GM18870 (cell line): ENCODE results near the gene SHC4.

Experiments used
- ATAC-seq: cut with Tn5 transposase; IDR thresholded peaks from one replicate; pipeline ENCODE4 v1.9.1; 2021; ENCODE audit warnings: moderate library complexity; ENCODE audit not compliant: unreplicated experiment

Gene SHC4

GRCh38 chr15:48889925-48890324 is 73.8 kb downstream of the SHC4 start:
- ATAC-seq: no peak

DNA sequence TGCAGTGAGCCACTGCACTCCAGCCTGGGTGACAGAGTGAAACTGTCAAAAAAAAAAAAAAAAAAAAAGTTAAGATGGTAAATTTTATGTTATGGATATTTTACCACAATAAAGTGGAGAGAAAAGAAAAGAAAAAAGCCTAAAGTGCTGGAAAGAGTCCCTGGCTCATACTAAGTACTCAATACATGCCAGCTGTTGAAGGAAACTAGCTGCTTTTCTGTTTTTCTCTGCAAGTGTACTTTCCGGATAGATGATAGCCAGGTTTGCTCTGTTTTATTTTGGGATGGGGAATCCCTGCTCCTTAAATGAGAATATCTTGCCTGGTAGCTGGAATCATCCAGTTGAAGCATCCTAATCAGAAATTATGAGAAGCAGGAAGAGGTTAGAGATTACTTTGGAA is 74.9 kb downstream of the SHC4 start:
- ATAC-seq: no peak

DNA sequence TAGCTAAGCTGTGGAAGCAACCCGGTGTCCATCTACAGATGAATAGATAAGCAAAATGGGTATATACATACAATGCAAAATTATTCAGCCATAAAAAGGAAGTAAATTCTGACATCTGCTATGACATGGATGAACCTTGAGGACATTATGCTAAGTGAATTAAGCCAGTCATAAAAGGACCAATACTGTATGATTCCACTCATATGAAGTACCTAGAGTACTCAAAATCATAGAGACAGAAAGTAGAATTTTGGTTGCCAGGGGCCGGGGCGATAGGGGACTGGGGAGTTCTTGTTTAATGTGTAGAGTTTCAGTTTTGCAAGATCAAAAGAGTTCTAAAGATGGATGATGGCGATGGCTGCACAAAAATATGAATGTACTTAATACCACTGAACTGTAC is 75.5 kb downstream of the SHC4 start:
- no peak for ATAC-seq

DNA sequence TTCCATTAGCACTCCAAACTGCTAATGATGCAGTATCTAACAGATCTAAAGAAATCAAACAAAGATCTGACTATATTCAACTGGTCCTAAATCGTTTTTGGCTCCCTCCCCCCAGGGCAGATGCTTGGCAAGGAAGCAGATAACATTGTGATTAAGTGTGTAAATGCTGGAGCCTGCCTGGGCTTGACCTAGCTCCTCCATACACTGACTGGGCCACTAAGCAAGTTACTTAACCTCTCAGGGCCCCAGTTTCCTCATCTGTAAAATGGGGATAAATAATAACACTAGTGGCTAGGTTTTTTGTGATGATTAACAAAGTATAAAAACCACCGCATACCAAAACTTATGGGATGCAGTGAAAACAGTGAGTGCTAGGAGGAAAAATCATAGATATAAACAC is 76.6 kb downstream of the SHC4 start:
- ATAC-seq: no peak

DNA sequence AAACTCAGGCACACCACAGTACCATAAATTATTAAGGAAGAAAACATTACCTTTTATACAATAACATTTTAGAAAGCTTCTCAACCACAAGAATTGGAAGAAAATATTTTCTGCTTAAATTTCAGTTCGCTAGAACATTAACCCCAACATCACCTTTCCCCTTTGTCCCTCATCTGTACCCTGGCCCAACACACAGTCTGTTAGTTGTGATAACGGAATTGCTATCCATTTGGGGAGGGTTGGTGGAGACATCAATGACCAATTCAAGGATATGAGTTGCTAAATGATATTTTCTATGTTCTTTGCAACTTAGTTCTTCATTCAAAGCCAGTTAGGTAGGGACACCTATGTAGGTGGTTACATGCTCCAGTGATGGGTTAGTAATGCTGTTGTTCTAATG is 80.0 kb downstream of the SHC4 start:
- no peak for ATAC-seq

GRCh38 chr15:48880070-48880634 is 83.6 kb downstream of the SHC4 start:
- ATAC-seq: no peak

DNA sequence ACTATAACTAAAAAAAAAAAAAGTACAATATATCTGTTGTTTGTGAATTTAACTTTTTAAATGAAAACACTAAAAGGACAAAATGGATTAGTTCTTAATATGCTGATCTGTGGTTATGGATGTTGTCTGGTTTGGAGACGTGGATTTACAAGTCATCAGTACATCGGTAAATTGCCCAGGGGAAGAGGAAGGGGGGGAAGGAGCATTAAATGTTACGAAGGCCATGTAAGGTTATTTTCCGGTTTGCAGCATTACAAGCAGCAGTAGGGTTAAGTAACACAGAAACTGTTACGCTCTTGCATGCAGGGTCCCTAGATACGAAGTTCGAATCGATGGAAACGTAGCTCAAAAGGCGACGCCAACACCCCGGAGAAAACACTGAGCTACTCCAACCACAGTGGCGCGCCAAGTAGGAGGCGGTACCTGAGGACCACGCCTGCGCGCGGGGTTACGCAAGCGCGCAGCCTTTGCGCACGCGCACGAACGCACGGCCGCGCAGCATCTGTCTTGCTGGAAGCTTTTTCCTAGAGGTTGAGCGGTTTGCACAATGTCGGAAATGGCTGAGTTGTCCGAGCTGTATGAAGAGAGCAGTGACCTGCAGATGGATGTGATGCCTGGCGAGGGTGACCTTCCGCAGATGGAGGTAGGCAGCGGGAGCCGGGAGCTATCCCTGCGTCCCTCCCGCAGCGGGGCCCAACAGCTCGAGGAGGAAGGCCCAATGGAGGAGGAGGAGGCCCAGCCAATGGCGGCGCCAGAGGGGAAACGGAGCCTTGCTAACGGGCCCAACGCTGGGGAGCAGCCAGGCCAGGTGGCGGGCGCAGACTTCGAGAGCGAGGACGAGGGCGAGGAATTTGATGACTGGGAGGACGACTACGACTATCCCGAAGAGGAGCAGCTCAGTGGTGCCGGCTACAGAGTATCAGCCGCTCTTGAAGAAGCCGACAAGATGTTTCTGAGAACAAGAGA is 85.8 kb downstream of the SHC4 start, which contains the start of gene EID1:
Gene EID1 (plus strand): TSS at position 505 of the 966 bp plus-strand sequence. CDS start 43 bp downstream, at position 548.
- peak; percentile 88 for ATAC-seq

- ATAC-seq: no peak
Measured at GRCh38 chr15:48876057-48876456, 87.7 kb downstream of the SHC4 start.

- no peak for ATAC-seq
Measured at GRCh38 chr15:48875241-48875960, 88.3 kb downstream of the SHC4 start.

- ATAC-seq: no peak
Measured at GRCh38 chr15:48872632-48873031, 91.1 kb downstream of the SHC4 start.

- ATAC-seq: no peak
Measured at GRCh38 chr15:48871542-48871941, 92.2 kb downstream of the SHC4 start.

DNA sequence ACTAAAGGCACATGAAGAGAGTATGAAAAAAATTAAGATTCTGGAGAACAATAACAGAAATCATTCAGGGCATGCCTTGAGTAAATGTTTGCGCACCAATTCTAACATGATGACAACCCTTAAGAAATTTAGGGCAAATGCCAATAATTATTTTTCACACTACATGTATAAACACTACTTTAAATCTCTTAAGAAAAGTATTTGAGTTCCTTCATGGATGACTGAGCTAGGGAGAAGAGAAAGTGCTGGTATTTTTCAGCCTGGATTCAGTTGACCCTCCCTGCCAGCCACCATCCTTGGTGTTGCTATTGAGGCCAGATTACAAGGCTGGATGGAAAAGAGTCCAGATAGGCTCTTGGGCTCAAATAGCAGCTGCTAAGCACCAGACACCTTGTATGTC is 93.8 kb downstream of the SHC4 start:
- no peak for ATAC-seq

GRCh38 chr15:48868536-48868935 is 95.2 kb downstream of the SHC4 start:
- ATAC-seq: no peak

DNA sequence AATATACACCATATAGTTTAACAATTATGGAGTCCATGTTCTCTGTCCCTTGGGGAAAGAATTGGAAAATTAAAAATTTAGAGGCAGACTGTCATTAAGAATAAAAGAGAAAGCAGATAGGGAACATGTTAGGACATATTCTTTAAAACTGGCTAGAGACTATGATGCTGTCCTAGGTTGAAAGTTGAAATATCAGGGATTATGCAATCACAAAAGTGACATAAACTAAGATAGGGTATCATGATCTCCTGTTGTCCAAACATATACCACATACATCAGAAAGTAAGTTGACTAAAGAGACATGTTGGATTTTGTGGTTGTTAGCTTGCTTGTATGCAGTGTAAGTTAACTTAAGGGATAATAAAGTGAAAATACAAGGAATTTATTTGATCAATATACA is 95.7 kb downstream of the SHC4 start:
- no peak for ATAC-seq

DNA sequence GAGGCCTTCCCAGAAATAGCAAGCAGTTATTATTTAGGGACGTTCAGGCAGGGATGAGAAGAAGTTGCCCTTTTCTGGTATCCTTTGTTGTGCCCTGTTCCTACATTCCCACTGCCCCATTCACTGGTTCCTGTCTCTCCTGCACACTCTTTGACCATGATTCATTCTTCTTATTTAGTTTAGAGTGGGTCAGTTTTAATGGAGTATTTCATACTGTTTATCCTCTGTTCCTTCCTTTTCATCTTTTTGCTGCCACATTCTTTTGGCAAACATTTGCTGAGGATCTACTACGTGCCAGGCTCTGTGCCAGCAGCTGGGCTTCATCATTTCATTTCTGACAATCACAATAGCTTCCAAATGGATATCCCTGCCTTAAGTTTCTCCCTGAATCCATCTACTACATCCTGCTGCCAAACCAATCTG is 97.6 kb downstream of the SHC4 start:
- ATAC-seq: no peak

DNA sequence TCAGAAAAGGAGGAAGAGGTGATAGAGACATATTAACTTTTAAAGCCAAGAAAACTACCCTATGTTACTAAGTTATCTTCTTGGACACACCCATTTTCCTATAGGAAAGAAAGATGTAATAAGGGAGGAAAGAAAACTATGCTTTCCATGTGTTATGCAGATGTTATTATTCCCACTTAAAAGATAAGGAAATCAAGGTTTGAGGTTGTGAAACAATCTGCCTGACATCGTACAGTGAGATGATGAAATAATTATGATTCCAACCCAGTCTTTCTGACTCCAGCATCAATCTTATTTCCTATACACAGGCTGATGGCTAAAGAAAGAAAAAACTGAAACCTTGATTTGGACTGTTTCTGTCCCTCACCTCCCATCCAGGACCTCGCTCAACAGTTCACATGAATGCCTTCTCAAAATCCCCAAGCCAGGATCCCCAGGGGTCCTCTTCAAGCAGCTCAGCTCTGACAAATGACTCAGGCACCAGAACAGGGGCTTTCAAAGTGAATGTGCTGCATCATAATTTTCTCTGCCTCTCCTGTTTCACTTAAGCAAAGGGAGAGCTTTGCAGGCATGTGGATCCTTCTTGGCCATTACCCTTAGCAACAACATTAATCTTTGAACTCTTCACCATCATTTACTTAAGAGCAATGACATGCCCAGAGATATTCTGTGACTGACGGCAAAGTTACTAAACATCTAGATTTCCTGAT is 98.2 kb downstream of the SHC4 start:
- no peak for ATAC-seq

DNA sequence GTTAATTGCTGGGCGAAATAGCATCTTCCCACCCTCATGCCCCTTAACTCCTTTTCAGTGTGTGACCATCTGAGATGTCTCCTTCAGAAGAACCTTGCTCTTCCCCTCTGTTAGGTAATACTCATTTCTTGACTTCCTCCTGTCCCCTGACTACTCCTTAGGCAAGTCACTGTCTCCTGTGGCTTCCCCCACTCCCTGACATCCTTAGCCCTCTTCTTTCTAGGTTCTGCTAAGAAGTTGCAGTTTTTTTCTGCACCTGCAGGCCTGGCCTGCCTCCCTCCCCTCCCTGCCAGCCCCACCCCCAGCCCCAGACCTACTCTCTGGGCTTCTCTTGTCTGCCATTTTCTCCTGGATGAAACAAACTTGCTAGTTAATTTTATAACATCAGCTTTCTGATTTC is 101.0 kb downstream of the SHC4 start:
- peak; percentile 48 for ATAC-seq

DNA sequence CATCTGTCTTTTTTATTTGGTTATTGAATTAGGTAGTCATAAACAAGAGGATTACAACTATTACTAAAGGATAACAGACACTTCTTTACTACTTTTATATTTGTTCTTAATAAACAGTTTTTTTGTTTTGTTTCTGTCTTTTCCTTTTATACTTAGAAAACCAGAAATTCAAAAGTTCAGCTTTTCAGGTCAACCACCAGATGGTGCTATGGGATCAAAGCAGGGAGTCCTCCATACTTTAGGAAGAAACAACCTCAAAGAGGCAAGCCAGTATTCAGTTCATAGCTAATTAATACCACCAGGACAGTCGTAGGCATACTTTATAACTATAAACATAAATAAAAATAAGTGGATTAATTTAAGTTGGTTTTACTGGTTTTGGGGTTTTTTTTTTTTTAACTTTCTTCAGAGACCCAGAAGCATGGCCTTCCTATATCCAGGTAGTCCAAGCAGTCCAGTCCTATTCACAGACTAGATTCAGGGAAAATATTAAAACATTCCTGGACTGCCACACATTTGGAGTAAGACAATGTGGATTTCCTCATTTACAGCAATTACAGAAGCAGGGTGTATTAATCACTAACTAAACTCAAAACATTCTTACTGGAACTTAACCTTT is 101.8 kb downstream of the SHC4 start:
- peak; percentile 69 for ATAC-seq

DNA sequence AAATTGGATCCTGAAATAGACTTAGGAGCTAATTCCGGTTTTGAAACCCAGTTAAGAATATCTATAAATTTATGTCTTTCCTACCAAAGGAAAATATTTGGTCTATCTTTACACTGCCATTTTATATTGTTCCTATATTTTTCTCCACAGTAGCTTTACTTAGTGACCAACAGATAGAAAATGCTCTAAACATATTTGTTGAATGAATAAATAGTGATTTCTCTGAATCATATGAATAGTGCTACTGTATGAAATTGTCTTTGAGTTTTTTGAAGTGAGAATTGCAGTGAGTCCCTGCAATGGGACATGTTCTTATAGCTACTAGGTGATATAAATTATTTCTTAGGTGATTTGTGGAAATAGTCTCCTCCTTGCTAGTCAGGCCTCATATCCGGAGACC is 104.3 kb downstream of the SHC4 start:
- ATAC-seq: no peak

DNA sequence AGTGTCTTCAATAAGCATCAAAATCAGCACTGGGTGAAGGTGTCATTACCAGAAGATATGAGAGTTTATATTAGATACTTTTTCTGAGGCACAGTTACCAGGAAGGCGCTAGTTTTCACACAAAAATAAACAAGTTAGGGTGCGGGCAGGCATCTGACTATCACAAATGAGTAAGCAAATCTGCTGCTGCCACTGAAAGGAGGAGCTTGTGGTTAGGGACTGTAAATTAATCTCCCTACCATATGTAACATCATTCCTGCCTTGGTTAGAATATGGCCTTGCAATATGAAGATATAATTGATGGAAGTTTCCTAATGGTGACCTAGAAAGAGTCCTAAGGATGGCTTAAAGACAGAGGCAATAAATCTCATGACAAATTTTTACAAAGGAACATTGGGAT is 105.3 kb downstream of the SHC4 start:
- ATAC-seq: no peak

DNA sequence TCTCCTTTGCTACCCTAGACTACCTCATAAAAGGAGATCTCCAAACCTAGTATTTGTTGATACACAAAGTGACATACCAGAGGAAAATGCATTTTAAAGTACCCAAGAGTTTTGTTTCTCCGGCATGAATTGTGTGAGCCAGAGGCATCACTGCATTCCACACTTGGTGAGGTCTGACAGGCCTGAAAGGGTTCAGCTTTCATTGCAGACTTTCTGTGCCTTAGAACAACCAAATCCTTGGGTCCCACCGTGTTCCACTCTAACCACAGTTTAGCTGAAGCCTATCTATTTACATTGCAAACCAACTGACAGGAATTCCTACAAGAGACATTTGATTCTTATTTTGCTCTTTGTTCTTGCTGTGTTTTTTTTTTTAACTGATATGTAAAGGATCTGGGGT is 106.8 kb downstream of the SHC4 start:
- no peak for ATAC-seq
